ENCODE results near the gene FUT8. TPM values are rescaled to one million over a fixed set of nuclear protein-coding genes. Genes with fewer than 3 reads are reported as not detected.

FUT8 gene
- total and polyA plus RNA-seq, 2 donors (not counting 1 experiment from before 2014, with no cell fraction given): 13.2 to 91.8 TPM

DNA sequence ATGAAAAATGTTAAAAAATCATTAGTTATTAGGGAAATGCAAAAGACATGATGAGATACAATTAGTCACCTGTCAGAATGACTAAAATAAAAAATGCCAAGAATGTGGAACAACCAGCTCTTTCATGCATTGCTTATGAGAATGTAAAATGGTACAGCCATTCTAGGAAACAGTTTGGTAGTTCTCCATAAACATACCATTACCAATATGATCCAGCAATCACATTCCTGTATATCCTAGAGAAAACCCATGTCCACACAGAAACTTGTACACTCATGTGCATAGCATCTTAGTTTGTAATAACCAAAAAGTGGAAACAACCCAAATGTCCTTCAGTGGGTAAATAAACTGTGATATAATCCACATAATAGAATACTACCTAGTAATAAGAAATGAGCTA is 245.7 kb downstream of the FUT8 start:
- CTCF ChIA-PET: interaction anchor here (1.0 kb wide), 1 partner anchor 701 kb away, joined by 3 read pairs; no protein-coding TSS in a partner anchor
- Histone ChIP-seq H4K20me1 (ENCODE audit: control insufficient read depth, insufficient read depth, low read length, poor library complexity, severe bottlenecking) (no peaks in the 10 kb centered on the region), H3K36me3 (replicated peaks in 1 of 2; ENCODE audit: control extremely low read depth in 1 of 2, control insufficient read depth in 1 of 2, extremely low read depth in 1 of 2, insufficient read depth in 2 of 2, low read length in 1 of 2) (no peaks in the 10 kb centered on the region), H3K4me2 (replicated peaks; ENCODE audit: low read depth, low read length, poor library complexity, severe bottlenecking) (no peak overlapping the region), H3K9ac (ENCODE audit: low read length) (no peak overlapping the region), H3K27me3 (replicated peaks in 1 of 4; ENCODE audit: control extremely low read depth in 1 of 4, control insufficient read depth in 3 of 4, insufficient read depth in 4 of 4, low read length in 3 of 4) (no peaks in the 10 kb centered on the region), H3K4me3 (ENCODE audit: control extremely low read depth in 1 of 5, extremely low read depth in 1 of 5, insufficient read depth in 1 of 5, low read depth in 2 of 5, low read length in 4 of 5) (no peak overlapping the region), H2AFZ (ENCODE audit: insufficient read depth, low read depth, low read length, poor library complexity, severe bottlenecking) (no peak overlapping the region), H3K9me3 (ENCODE audit: control extremely low read depth in 1 of 3, control insufficient read depth in 2 of 3, insufficient read depth in 1 of 3, low read length in 2 of 3) (peaks cover 0 to 7% (median 0%) of the 10 kb centered on the region in 3 donors), H3K79me2 (ENCODE audit: control insufficient read depth, insufficient read depth, low read length) (no peaks in the 10 kb centered on the region), H3K4me1 (ENCODE audit: control insufficient read depth in 2 of 2, insufficient read depth in 2 of 2, low read length in 2 of 2) (no peaks in the 10 kb centered on the region), H3K27ac (ENCODE audit: low read length in 2 of 2) (no peak overlapping the region)
- intact Hi-C loops (cut with micrococcal nuclease): no loop called here
- ATAC-seq (ENCODE audit: low read depth) (no peak), DNase-seq (no peak)
- no peaks in the 10 kb centered on the region for H3K27me3 Mint-ChIP-seq
- H3K9me3 Mint-ChIP-seq (ENCODE audit: insufficient read depth): no peaks in the 10 kb centered on the region
- POLR2A ChIA-PET: no interaction called here
- TF ChIP-seq, protein P1, sequence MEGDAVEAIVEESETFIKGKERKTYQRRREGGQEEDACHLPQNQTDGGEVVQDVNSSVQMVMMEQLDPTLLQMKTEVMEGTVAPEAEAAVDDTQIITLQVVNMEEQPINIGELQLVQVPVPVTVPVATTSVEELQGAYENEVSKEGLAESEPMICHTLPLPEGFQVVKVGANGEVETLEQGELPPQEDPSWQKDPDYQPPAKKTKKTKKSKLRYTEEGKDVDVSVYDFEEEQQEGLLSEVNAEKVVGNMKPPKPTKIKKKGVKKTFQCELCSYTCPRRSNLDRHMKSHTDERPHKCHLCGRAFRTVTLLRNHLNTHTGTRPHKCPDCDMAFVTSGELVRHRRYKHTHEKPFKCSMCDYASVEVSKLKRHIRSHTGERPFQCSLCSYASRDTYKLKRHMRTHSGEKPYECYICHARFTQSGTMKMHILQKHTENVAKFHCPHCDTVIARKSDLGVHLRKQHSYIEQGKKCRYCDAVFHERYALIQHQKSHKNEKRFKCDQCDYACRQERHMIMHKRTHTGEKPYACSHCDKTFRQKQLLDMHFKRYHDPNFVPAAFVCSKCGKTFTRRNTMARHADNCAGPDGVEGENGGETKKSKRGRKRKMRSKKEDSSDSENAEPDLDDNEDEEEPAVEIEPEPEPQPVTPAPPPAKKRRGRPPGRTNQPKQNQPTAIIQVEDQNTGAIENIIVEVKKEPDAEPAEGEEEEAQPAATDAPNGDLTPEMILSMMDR (IDR thresholded peaks at IDR 0.05): no peak
- TF ChIP-seq EZH2 (IDR thresholded peaks at IDR 0.05; ENCODE audit: borderline replicate concordance, insufficient read depth, low read depth, low read length, poor library complexity, severe bottlenecking): no peak
- H3K4me3 Mint-ChIP-seq: no peak overlapping the region
- H3K27ac Mint-ChIP-seq: no peak overlapping the region
- peaks cover 9% of the 10 kb centered on the region for H3K4me1 Mint-ChIP-seq

DNA sequence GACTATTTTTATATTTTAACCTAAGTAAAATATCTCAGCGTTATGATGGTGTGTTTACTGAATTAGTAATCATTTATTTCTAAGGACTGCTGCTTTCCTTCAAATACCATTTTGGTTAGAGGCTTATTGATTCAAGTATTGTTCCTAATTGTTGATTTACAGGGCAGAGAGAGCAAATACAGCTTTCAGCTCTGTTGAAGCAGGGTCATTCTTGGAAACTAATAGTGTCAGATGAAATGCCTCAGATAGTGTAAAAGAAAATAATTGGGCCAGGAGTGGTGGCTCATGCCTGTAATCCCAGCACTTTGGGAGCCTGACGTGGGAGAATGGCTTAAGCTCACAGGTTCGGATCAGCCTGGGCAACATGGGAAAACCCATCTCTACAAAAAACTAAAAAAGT is 249.3 kb downstream of the FUT8 start:
- no peaks in the 10 kb centered on the region for H3K36me3 ChIP-seq (replicated peaks in 1 of 2; ENCODE audit: control extremely low read depth in 1 of 2, control insufficient read depth in 1 of 2, extremely low read depth in 1 of 2, insufficient read depth in 2 of 2, low read length in 1 of 2)
- Mint-ChIP-seq H3K9me3 (ENCODE audit: insufficient read depth) (no peaks in the 10 kb centered on the region), H3K27me3 (no peaks in the 10 kb centered on the region), H3K4me1 (peaks cover 24% of the 10 kb centered on the region), H3K4me3 (no peak overlapping the region), H3K27ac (peak overlapping the region; percentile 54)
- ATAC-seq (ENCODE audit: low read depth): no peak
- H3K4me2 ChIP-seq (replicated peaks; ENCODE audit: low read depth, low read length, poor library complexity, severe bottlenecking): no peak overlapping the region
- H3K4me1 ChIP-seq (ENCODE audit: control insufficient read depth in 2 of 2, insufficient read depth in 2 of 2, low read length in 2 of 2): peaks cover 0 to 13% of the 10 kb centered on the region in 2 donors
- no peak overlapping the region for H3K4me3 ChIP-seq (ENCODE audit: control extremely low read depth in 1 of 5, extremely low read depth in 1 of 5, insufficient read depth in 1 of 5, low read depth in 2 of 5, low read length in 4 of 5)
- no peak overlapping the region for H3K27ac ChIP-seq (ENCODE audit: low read length in 2 of 2)
- intact Hi-C loops (cut with micrococcal nuclease): no loop called here
- no peaks in the 10 kb centered on the region for H3K79me2 ChIP-seq (ENCODE audit: control insufficient read depth, insufficient read depth, low read length)
- ChIA-PET POLR2A (no interaction called here), CTCF (interaction anchor here (0.6 kb wide), 1 partner anchor 226 kb away, joined by 3 read pairs; no protein-coding TSS in a partner anchor)
- TF ChIP-seq, protein P1 (IDR thresholded peaks at IDR 0.05): no peak
- TF ChIP-seq EZH2 (IDR thresholded peaks at IDR 0.05; ENCODE audit: borderline replicate concordance, insufficient read depth, low read depth, low read length, poor library complexity, severe bottlenecking): no peak
- no CpG with 5 or more reads among the region's 3 CpGs for WGBS (ENCODE audit: insufficient coverage)
- no peaks in the 10 kb centered on the region for H3K9me3 ChIP-seq (ENCODE audit: control extremely low read depth in 1 of 3, control insufficient read depth in 2 of 3, insufficient read depth in 1 of 3, low read length in 2 of 3)
- H3K27me3 ChIP-seq (replicated peaks in 1 of 4; ENCODE audit: control extremely low read depth in 1 of 4, control insufficient read depth in 3 of 4, insufficient read depth in 4 of 4, low read length in 3 of 4): no peaks in the 10 kb centered on the region
- H2AFZ ChIP-seq (ENCODE audit: insufficient read depth, low read depth, low read length, poor library complexity, severe bottlenecking): no peak overlapping the region
- no peak for DNase-seq
- H3K9ac ChIP-seq (ENCODE audit: low read length): no peak overlapping the region
- no peaks in the 10 kb centered on the region for H4K20me1 ChIP-seq (ENCODE audit: control insufficient read depth, insufficient read depth, low read length, poor library complexity, severe bottlenecking)
